Gastrocnemius medialis (tissue), 4 donors: Measurements from ENCODE around the gene FBXW10B.
"Not testable (repeated sequence)": the region's sequence is repeated elsewhere in the genome, so short reads cannot be mapped to it uniquely, and the experiment has no call there.

ENCODE experiments used
- POLR2A ChIP-seq, 2 donors: fragments of 450-650 bp; IDR thresholded peaks; one replicate each; pipeline ENCODE4 v1.6.1; 2017; ENCODE audit warnings: antibody characterized with exemption in 2 of 2, mild to moderate bottlenecking in 2 of 2, moderate library complexity in 2 of 2
- TF ChIP-seq, protein P1 (sequence below), 5 experiments: fragments of 450-650 bp in 3 of 5; fragments of 200-600 bp in 2 of 5; sonication (generic) in 2 of 5; IDR thresholded peaks in 4 of 5; conservative IDR thresholded peaks in 1 of 5; 1 replicate in 4 of 5; 2 replicates in 1 of 5; pipeline ENCODE4 v1.5.1; 2016 to 2019; ENCODE audit warnings: antibody characterized with exemption in 5 of 5, mild to moderate bottlenecking in 3 of 5, moderate library complexity in 3 of 5

DNA sequence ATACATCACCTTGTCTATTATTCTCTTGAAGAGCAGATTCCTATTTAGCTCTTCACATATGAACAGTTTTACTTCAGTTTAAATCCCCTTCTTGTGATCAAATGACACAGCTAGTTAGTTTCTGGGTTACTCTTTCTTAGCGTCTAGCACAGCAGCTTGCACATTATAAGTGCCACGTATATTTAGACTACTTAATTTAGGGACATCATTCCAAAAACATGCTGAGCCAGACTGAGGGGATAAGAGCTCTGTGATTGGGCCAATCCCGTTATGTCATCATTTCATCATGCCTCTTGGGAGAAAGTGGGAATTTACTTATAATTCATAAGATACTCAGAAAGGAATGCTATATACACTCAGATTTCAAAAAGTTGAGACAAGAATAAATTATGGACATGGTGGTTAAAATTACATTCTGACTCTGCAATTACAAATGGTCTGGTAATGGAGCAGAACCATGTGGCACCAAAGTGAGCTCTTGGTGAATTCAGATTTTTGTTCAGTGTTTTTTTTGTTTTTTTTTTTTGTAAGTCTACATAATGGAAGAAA is 4.2 kb upstream of the FBXW10B start:
- TF ChIP-seq, protein P1, sequence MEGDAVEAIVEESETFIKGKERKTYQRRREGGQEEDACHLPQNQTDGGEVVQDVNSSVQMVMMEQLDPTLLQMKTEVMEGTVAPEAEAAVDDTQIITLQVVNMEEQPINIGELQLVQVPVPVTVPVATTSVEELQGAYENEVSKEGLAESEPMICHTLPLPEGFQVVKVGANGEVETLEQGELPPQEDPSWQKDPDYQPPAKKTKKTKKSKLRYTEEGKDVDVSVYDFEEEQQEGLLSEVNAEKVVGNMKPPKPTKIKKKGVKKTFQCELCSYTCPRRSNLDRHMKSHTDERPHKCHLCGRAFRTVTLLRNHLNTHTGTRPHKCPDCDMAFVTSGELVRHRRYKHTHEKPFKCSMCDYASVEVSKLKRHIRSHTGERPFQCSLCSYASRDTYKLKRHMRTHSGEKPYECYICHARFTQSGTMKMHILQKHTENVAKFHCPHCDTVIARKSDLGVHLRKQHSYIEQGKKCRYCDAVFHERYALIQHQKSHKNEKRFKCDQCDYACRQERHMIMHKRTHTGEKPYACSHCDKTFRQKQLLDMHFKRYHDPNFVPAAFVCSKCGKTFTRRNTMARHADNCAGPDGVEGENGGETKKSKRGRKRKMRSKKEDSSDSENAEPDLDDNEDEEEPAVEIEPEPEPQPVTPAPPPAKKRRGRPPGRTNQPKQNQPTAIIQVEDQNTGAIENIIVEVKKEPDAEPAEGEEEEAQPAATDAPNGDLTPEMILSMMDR (IDR thresholded peaks at IDR 0.05 in 4 of 5, conservative IDR thresholded peaks at IDR 0.05 in 1 of 5) = not testable (repeated sequence)
- not testable (repeated sequence) for TF ChIP-seq POLR2A (IDR thresholded peaks at IDR 0.05)
